IMR-90 (cell line): ENCODE measurements around the gene RNPC3. TPM values are rescaled to one million over a fixed set of nuclear protein-coding genes. Genes with fewer than 3 reads are reported as not detected.

Source experiments
- ATAC-seq: fragments of 200-7000 bp; cut with Tn5 transposase; 2 replicates; pipeline ENCODE4 v1.9.1; 2020; ENCODE audit warnings: low read depth, mild to moderate bottlenecking, moderate library complexity
- BruUV-seq: library from RNA; stranded (reverse); fragments of 400-500 nt; replicated peaks from 2 replicates; lab custom pipeline; 2021; lab: Mats Ljungman, UMichigan
- CTCF ChIA-PET: fragments of 300-600 bp; formaldehyde crosslinking; extraction: SDS; loops from one replicate; lab custom pipeline; 2021; ENCODE audit warnings: antibody characterized with exemption; lab: Yijun Ruan, JAX
- POLR2A ChIA-PET: fragments of 300-600 bp; sonication (Branson Sonifier 250); formaldehyde crosslinking; loops from one replicate; lab custom pipeline; 2022; ENCODE audit warnings: antibody characterized with exemption; ENCODE audit not compliant: unreplicated experiment; lab: Charles Lee
- DNase-seq: peaks from one replicate; pipeline ENCODE4 v3.0.0; 2013
- H2AFZ ChIP-seq: replicated peaks from 2 replicates; pipeline ENCODE3; 2013; ENCODE audit warnings: low read length, mild to moderate bottlenecking; ENCODE audit not compliant: poor library complexity
- H2AK5ac ChIP-seq: 2 replicates; pipeline ENCODE4 v1.6.1; 2013; ENCODE audit warnings: low read depth, low read length, inconsistent platforms
- H2AK9ac ChIP-seq: replicated peaks from 2 replicates; pipeline ENCODE3; 2013; ENCODE audit warnings: mild to moderate bottlenecking, low read depth, low read length, moderate library complexity; ENCODE audit not compliant: poor library complexity
- H2BK120ac ChIP-seq: 2 replicates; pipeline ENCODE4 v1.6.1; 2013; ENCODE audit warnings: low read depth, low read length, inconsistent platforms
- H2BK15ac ChIP-seq: 3 replicates; pipeline ENCODE4 v1.6.1; 2013; ENCODE audit warnings: low read depth, low read length, inconsistent platforms
- H2BK20ac ChIP-seq: 2 replicates; pipeline ENCODE4 v1.6.1; 2013; ENCODE audit warnings: low read depth, mild to moderate bottlenecking, inconsistent platforms, low read length, moderate library complexity
- H2BK5ac ChIP-seq: 2 replicates; pipeline ENCODE4 v1.6.1; 2013; ENCODE audit warnings: mild to moderate bottlenecking, low read depth, low read length, inconsistent platforms; ENCODE audit not compliant: poor library complexity, severe bottlenecking
- H3K14ac ChIP-seq: replicated peaks from 2 replicates; pipeline ENCODE4 v1.6.1; 2013; ENCODE audit warnings: low read depth, low read length, inconsistent platforms
- H3K18ac ChIP-seq: 2 replicates; pipeline ENCODE4 v1.6.1; 2013; ENCODE audit warnings: low read depth, low read length, control low read depth
- H3K23ac ChIP-seq: 2 replicates; pipeline ENCODE4 v1.6.1; 2013; ENCODE audit warnings: low read depth, low read length, inconsistent platforms
- H3K27ac ChIP-seq: 2 replicates; pipeline ENCODE4 v1.5.1; 2013; ENCODE audit warnings: mild to moderate bottlenecking, control low read depth, low read length; ENCODE audit not compliant: insufficient read depth
- H3K27me3 ChIP-seq: 2 replicates; pipeline ENCODE4 v1.6.1; 2013; ENCODE audit warnings: low read length; ENCODE audit not compliant: control insufficient read depth, insufficient read depth
- H3K36me3 ChIP-seq: 2 replicates; pipeline ENCODE4 v1.6.1; 2013; ENCODE audit warnings: low read length, mixed read lengths; ENCODE audit not compliant: control insufficient read depth, insufficient read depth
- H3K4ac ChIP-seq: 2 replicates; pipeline ENCODE4 v1.6.1; 2013; ENCODE audit warnings: low read depth, low read length, inconsistent platforms
- H3K4me1 ChIP-seq: 2 replicates; pipeline ENCODE4 v1.6.1; 2013; ENCODE audit warnings: low read length, mixed read lengths; ENCODE audit not compliant: control insufficient read depth, insufficient read depth
- H3K4me2 ChIP-seq: 2 replicates; pipeline ENCODE4 v1.6.1; 2013; ENCODE audit warnings: low read depth, mild to moderate bottlenecking, control low read depth, low read length, moderate library complexity
- H3K4me3 ChIP-seq: 2 replicates; pipeline ENCODE4 v1.5.1; 2013; ENCODE audit warnings: low read depth, mild to moderate bottlenecking, control low read depth, low read length, moderate library complexity; ENCODE audit not compliant: insufficient read depth
- H3K56ac ChIP-seq: 2 replicates; pipeline ENCODE4 v1.6.1; 2013; ENCODE audit warnings: low read length, inconsistent platforms; ENCODE audit not compliant: insufficient read depth; ENCODE audit errors: extremely low read depth
- H3K79me1 ChIP-seq, 2 experiments: 2 replicates each; pipeline ENCODE4 v1.6.1; 2013; ENCODE audit warnings: low read length in 2 of 2, inconsistent platforms in 1 of 2, low read depth in 1 of 2
- H3K9ac ChIP-seq: 2 replicates; pipeline ENCODE4 v1.6.1; 2013; ENCODE audit warnings: low read depth, low read length, control low read depth
- H3K9me1 ChIP-seq: 2 replicates; pipeline ENCODE4 v1.6.1; 2013; ENCODE audit warnings: low read length, inconsistent platforms; ENCODE audit not compliant: insufficient read depth
- H3K9me3 ChIP-seq: 2 replicates; pipeline ENCODE4 v1.6.1; 2013; ENCODE audit warnings: low read length; ENCODE audit not compliant: control insufficient read depth, insufficient read depth
- H4K20me1 ChIP-seq: 2 replicates; pipeline ENCODE4 v1.6.1; 2013; ENCODE audit warnings: low read length, inconsistent platforms; ENCODE audit not compliant: insufficient read depth
- H4K5ac ChIP-seq: 2 replicates; pipeline ENCODE4 v1.6.1; 2013; ENCODE audit warnings: mild to moderate bottlenecking, low read depth, low read length, control low read depth
- H4K8ac ChIP-seq, 2 experiments: 2 replicates each; pipeline ENCODE4 v1.6.1; 2013; ENCODE audit warnings: low read depth in 2 of 2, low read length in 2 of 2, control low read depth in 1 of 2, inconsistent platforms in 1 of 2
- H4K91ac ChIP-seq: 2 replicates; pipeline ENCODE4 v1.6.1; 2013; ENCODE audit warnings: low read depth, low read length, inconsistent platforms; ENCODE audit not compliant: insufficient read depth
- CHD1 ChIP-seq: IDR thresholded peaks from 2 replicates; pipeline ENCODE4 v1.6.1; 2012; ENCODE audit warnings: low read depth, low read length, improper control_type of control experiment
- CTCF ChIP-seq: conservative IDR thresholded peaks from 2 replicates; pipeline ENCODE4 v1.5.1; 2012; ENCODE audit warnings: mild to moderate bottlenecking, low read depth, low read length, improper control_type of control experiment
- ELK1 ChIP-seq: fragments of 150-350 bp; IDR thresholded peaks from 2 replicates; pipeline ENCODE4 v1.6.1; 2016; ENCODE audit warnings: low read depth, mild to moderate bottlenecking, low read length, moderate library complexity, borderline replicate concordance
- MAFK ChIP-seq: IDR thresholded peaks from 2 replicates; pipeline ENCODE4 v1.6.1; 2012; ENCODE audit warnings: low read depth, low read length, improper control_type of control experiment
- MAZ ChIP-seq: IDR thresholded peaks from 2 replicates; pipeline ENCODE4 v1.6.1; 2012; ENCODE audit warnings: low read depth, mild to moderate bottlenecking, low read length, improper control_type of control experiment, moderate library complexity, borderline replicate concordance
- NFE2L2 ChIP-seq: fragments of 150-350 bp; IDR thresholded peaks from 2 replicates; pipeline ENCODE4 v1.6.1; 2016; ENCODE audit warnings: low read depth, mild to moderate bottlenecking, low read length
- POLR2A ChIP-seq: IDR thresholded peaks from 2 replicates; pipeline ENCODE4 v1.6.1; 2012; ENCODE audit warnings: mild to moderate bottlenecking, low read depth, low read length
- RCOR1 ChIP-seq: IDR thresholded peaks from 2 replicates; pipeline ENCODE4 v1.6.1; 2012; ENCODE audit warnings: mild to moderate bottlenecking, low read length, improper control_type of control experiment; ENCODE audit not compliant: insufficient replicate concordance
- SMC3 ChIP-seq: fragments of 150-350 bp; IDR thresholded peaks from 2 replicates; pipeline ENCODE4 v1.6.1; 2016; ENCODE audit warnings: low read depth, mild to moderate bottlenecking, antibody characterized with exemption, low read length, moderate library complexity
- USF2 ChIP-seq: fragments of 150-350 bp; IDR thresholded peaks from 2 replicates; pipeline ENCODE4 v1.6.1; 2017; ENCODE audit warnings: mild to moderate bottlenecking, antibody characterized with exemption, low read length, low read depth
- WGBS, 2 experiments: methylation state at CpG; one replicate each; pipeline versions ENCODE4 v1.1.5 to v1.1.7; 2013; ENCODE audit warnings: missing lambda C conversion rate in 2 of 2; ENCODE audit not compliant: insufficient read length in 1 of 2; ENCODE audit errors: extremely low coverage in 2 of 2; 5-methylcytosine and 5-hydroxymethylcytosine counted together
- dilution Hi-C: fragments of 300-500 bp; cut with HindIII; formaldehyde crosslinking; loops from one replicate; pipeline ENCODE4 v1.14.3; 2018; ENCODE audit warnings: low sequenced_read_pairs; ENCODE audit not compliant: unreplicated experiment
- in situ Hi-C: fragments of 300-500 bp; cut with MboI; formaldehyde crosslinking; loops from 3 replicates; pipeline ENCODE4 v1.14.3; 2019; ENCODE audit warnings: low sequenced_read_pairs, inconsistent platforms, mixed read lengths
- intact Hi-C: fragments of 100-400 bp; cut with micrococcal nuclease; formaldehyde crosslinking; loops from 2 replicates; pipeline ENCODE4 v1.10.0; 2022
- polyA plus RNA-seq, 3 experiments: library from polyadenylated mRNA; depleted of rRNA; stranded (reverse); fragments of >200 nt; gene quantifications; 2 replicates each; pipeline ENCODE4 v1.2.3, GENCODE V29; 2012; ENCODE audit warnings: low replicate concordance in 1 of 3
- total RNA-seq: library from RNA; depleted of rRNA; stranded (reverse); fragments of >200 nt; gene quantifications from 2 replicates; pipeline ENCODE4 v1.2.3, GENCODE V29; 2012

The RNPC3 gene
- total and polyA plus RNA-seq, 2 of the 4 experiments (the other 2 are of a cell fraction), result 3.8 to 9.9 TPM

GRCh38 chr1:103538226-103538625 is 12.7 kb downstream of the RNPC3 start:
- Histone ChIP-seq H3K9me3 (no peaks in the 10 kb centered on the region), H2BK120ac (no peak overlapping the region), H4K8ac (no peak overlapping the region), H3K18ac (no peak overlapping the region), H3K4me1 (no peaks in the 10 kb centered on the region), H4K20me1 (no peaks in the 10 kb centered on the region), H2AK9ac (no peak overlapping the region), H3K14ac (no peak overlapping the region), H3K23ac (no peak overlapping the region), H4K5ac (no peak overlapping the region), H2BK20ac (no peak overlapping the region), H3K9ac (no peak overlapping the region), H2BK5ac (no peak overlapping the region), H3K56ac (no peak overlapping the region), H4K91ac (no peak overlapping the region), H3K27me3 (no peaks in the 10 kb centered on the region), H3K36me3 (peaks cover 18% of the 10 kb centered on the region), H3K4ac (no peak overlapping the region), H2AFZ (no peak overlapping the region), H2BK15ac (no peak overlapping the region), H3K79me1 (peaks cover 0 to 3% of the 10 kb centered on the region in 2 experiments; a peak in 1 of 4 replicates), H2AK5ac (no peak overlapping the region), H3K27ac (no peak overlapping the region), H3K4me2 (no peak overlapping the region), H3K4me3 (no peak overlapping the region), H3K9me1 (no peaks in the 10 kb centered on the region)
- ChIA-PET POLR2A (no interaction called here), CTCF (no interaction called here)
- DNase-seq (no peak), ATAC-seq (no peak)
- no TSS peak for BruUV-seq
- dilution Hi-C loops, result no loop called here
- intact Hi-C loops, result no loop called here
- in situ Hi-C loops, result no loop called here
- WGBS, 2 experiments, result no CpG with 5 or more reads among the region's 2 CpGs
- TF ChIP-seq RCOR1, result no peak
- no peak for TF ChIP-seq CTCF
- TF ChIP-seq SMC3, result no peak
- no peak for TF ChIP-seq CHD1
- TF ChIP-seq POLR2A, result no peak
- TF ChIP-seq NFE2L2, result no peak
- TF ChIP-seq ELK1, result no peak
- no peak for TF ChIP-seq MAFK
- TF ChIP-seq USF2, result no peak
- TF ChIP-seq MAZ, result no peak
